ENCODE data around the gene PCDH9. TPM values are rescaled to one million over a fixed set of nuclear protein-coding genes. Genes with fewer than 3 reads are reported as not detected.

Gene PCDH9
- total and polyA plus RNA-seq, 2 of the 4 experiments (the other 2 are of a cell fraction) = 2.2 to 10.2 TPM

DNA sequence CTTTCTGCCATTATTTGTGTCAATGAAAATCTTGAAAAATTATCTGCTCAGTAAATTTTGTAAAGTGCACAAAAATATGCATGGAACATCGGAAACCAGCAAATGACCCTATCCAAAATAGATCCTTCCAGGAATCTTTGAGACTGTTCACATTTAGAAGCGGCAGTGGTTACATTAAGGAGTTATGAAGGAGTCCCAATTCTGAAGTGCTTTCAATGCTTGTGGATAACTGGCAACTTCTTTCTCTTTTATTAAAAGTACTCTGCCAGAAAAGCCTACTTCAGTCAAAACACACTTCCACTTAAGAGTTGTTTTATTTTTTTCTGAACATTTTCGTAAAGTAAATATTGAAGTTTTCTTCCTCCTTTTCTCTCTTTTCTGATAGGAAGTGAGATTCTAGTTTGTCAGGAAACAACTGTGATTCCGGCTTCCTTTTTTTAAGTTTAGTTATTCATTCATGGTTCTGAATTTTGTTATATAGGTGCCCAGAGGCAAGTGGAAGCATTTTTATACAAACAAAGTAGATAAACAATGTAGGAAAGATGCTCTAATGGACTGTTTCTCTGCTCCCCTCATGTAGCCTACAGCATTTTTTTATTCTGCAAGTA lies 83.5 kb downstream of the PCDH9 start:
- H2BK5ac ChIP-seq (ENCODE audit: low read depth, low read length, poor library complexity, severe bottlenecking) = no peak overlapping the region
- H4K20me1 ChIP-seq (ENCODE audit: insufficient read depth, low read length) = no peaks in the 10 kb centered on the region
- H3K14ac ChIP-seq (replicated peaks; ENCODE audit: low read depth, low read length) = no peak overlapping the region
- no peak overlapping the region for H4K5ac ChIP-seq (ENCODE audit: low read depth, low read length)
- no peaks in the 10 kb centered on the region for H3K9me3 ChIP-seq (ENCODE audit: control insufficient read depth, insufficient read depth, low read length)
- H3K23ac ChIP-seq (ENCODE audit: low read depth, low read length) = no peak overlapping the region
- no peak for TF ChIP-seq CEBPB (IDR thresholded peaks at IDR 0.05; ENCODE audit: low read depth, low read length)
- TF ChIP-seq RAD21 (IDR thresholded peaks at IDR 0.05; ENCODE audit: low read length) = no peak
- TF ChIP-seq MAFK (IDR thresholded peaks at IDR 0.05; ENCODE audit: low read depth, low read length) = no peak
- no peak for TF ChIP-seq NFE2L2 (IDR thresholded peaks at IDR 0.05; ENCODE audit: low read depth, low read length)
- TF ChIP-seq, protein P1, sequence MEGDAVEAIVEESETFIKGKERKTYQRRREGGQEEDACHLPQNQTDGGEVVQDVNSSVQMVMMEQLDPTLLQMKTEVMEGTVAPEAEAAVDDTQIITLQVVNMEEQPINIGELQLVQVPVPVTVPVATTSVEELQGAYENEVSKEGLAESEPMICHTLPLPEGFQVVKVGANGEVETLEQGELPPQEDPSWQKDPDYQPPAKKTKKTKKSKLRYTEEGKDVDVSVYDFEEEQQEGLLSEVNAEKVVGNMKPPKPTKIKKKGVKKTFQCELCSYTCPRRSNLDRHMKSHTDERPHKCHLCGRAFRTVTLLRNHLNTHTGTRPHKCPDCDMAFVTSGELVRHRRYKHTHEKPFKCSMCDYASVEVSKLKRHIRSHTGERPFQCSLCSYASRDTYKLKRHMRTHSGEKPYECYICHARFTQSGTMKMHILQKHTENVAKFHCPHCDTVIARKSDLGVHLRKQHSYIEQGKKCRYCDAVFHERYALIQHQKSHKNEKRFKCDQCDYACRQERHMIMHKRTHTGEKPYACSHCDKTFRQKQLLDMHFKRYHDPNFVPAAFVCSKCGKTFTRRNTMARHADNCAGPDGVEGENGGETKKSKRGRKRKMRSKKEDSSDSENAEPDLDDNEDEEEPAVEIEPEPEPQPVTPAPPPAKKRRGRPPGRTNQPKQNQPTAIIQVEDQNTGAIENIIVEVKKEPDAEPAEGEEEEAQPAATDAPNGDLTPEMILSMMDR (conservative IDR thresholded peaks at IDR 0.05; ENCODE audit: low read depth, low read length) = no peak
- no peak for TF ChIP-seq CHD1 (IDR thresholded peaks at IDR 0.05; ENCODE audit: low read depth, low read length)
- TF ChIP-seq RFX5 (IDR thresholded peaks at IDR 0.05; ENCODE audit: low read depth, low read length) = no peak
- TF ChIP-seq MXI1 (IDR thresholded peaks at IDR 0.05; ENCODE audit: borderline replicate concordance, low read depth, low read length) = no peak
- no peak for TF ChIP-seq SMC3 (IDR thresholded peaks at IDR 0.05; ENCODE audit: low read depth, low read length)
- TF ChIP-seq BHLHE40 (IDR thresholded peaks at IDR 0.05; ENCODE audit: low read depth, low read length) = no peak
- no peak for TF ChIP-seq POLR2A (IDR thresholded peaks at IDR 0.05; ENCODE audit: low read depth, low read length)
- TF ChIP-seq ELK1 (IDR thresholded peaks at IDR 0.05; ENCODE audit: borderline replicate concordance, low read depth, low read length) = no peak
- no peak for TF ChIP-seq RCOR1 (IDR thresholded peaks at IDR 0.05; ENCODE audit: insufficient replicate concordance, low read length)
- no peaks in the 10 kb centered on the region for H3K36me3 ChIP-seq (ENCODE audit: control insufficient read depth, insufficient read depth, low read length)
- no peak overlapping the region for H3K18ac ChIP-seq (ENCODE audit: low read depth, low read length)
- no peak overlapping the region for H3K27ac ChIP-seq (ENCODE audit: insufficient read depth, low read length)
- POLR2A ChIA-PET (ENCODE audit: unreplicated experiment) = no interaction called here
- in situ Hi-C loops (cut with MboI; ENCODE audit: low sequenced_read_pairs) (no loop called here), dilution Hi-C loops (cut with HindIII; ENCODE audit: low sequenced_read_pairs, unreplicated experiment) (no loop called here), intact Hi-C loops (cut with micrococcal nuclease) (no loop called here)
- no CpG with 5 or more reads among the region's 4 CpGs for WGBS, 2 experiments (ENCODE audit: extremely low coverage in 2 of 2, insufficient read length in 1 of 2)
- ATAC-seq (ENCODE audit: low read depth) = no peak
- H3K79me1 ChIP-seq (ENCODE audit: low read depth in 1 of 2, low read length in 2 of 2) = no peaks in the 10 kb centered on the region
- no peaks in the 10 kb centered on the region for H3K9me1 ChIP-seq (ENCODE audit: insufficient read depth, low read length)
- H2BK15ac ChIP-seq (ENCODE audit: low read depth, low read length) = no peak overlapping the region
- DNase-seq = no peak
- no peak overlapping the region for H4K91ac ChIP-seq (ENCODE audit: insufficient read depth, low read depth, low read length)
- H2BK120ac ChIP-seq (ENCODE audit: low read depth, low read length) = no peak overlapping the region
- H3K27me3 ChIP-seq (ENCODE audit: control insufficient read depth, insufficient read depth, low read length) = no peaks in the 10 kb centered on the region
- no peak overlapping the region for H3K9ac ChIP-seq (ENCODE audit: low read depth, low read length)
- H2AK5ac ChIP-seq (ENCODE audit: low read depth, low read length) = no peak overlapping the region
- H3K4ac ChIP-seq (ENCODE audit: low read depth, low read length) = no peak overlapping the region
- H2AK9ac ChIP-seq (replicated peaks; ENCODE audit: low read depth, low read length, poor library complexity) = no peak overlapping the region
- H3K4me1 ChIP-seq (ENCODE audit: control insufficient read depth, insufficient read depth, low read length) = peaks cover 6% of the 10 kb centered on the region
- no peak overlapping the region for H4K8ac ChIP-seq (ENCODE audit: low read depth in 2 of 2, low read length in 2 of 2)
- H2AFZ ChIP-seq (replicated peaks; ENCODE audit: low read length, poor library complexity) = no peak overlapping the region
- no peak overlapping the region for H2BK20ac ChIP-seq (ENCODE audit: low read depth, low read length)
- H3K4me2 ChIP-seq (ENCODE audit: low read depth, low read length) = no peak overlapping the region
- no TSS peak for BruUV-seq (replicated peaks)
- no peak overlapping the region for H3K56ac ChIP-seq (ENCODE audit: extremely low read depth, insufficient read depth, low read length)
- CTCF ChIA-PET = no interaction called here
- no peak overlapping the region for H3K4me3 ChIP-seq (ENCODE audit: insufficient read depth, low read depth, low read length)

All from IMR-90 (cell line).